Measurements from ENCODE around the gene PUS1.

Gene PUS1

DNA sequence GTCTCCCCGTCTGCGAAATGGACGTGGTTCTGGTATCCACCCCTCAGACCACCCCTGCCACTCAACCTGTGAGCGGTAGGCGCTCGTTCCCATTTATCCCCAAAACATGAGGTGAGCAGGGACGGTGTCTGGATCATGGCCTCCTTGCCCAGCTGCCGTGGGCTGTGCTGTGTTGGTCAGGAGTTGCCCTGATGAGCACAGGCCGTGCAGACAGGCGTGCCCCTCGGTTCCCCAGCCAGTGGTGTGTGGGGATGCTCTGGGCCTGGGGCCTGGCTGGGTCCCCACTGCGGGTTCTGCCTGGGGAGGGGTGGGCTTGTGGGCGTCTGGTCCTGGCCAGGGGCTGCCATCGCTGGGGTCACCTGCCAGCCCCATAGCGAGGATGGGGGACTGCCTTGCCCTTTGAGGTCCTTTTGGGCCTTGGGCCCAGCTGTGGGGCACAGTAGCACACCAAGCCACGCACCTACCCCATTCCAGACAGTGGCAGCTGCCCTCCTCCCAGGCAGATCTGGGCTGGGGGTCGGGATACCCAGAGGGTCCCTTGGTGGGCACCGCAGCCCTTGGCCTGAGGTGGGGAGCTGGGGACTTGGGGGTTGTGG, 11.3 kb upstream of the PUS1 start (continued):
- TF ChIP-seq OSR1 (CRISPR knock-in tag; IDR thresholded peaks at IDR 0.05): no peak
- no peak for TF ChIP-seq PPARA (CRISPR knock-in tag; IDR thresholded peaks at IDR 0.05; ENCODE audit: borderline replicate concordance)
- no peak for TF ChIP-seq RARB (CRISPR knock-in tag; IDR thresholded peaks at IDR 0.05)

DNA sequence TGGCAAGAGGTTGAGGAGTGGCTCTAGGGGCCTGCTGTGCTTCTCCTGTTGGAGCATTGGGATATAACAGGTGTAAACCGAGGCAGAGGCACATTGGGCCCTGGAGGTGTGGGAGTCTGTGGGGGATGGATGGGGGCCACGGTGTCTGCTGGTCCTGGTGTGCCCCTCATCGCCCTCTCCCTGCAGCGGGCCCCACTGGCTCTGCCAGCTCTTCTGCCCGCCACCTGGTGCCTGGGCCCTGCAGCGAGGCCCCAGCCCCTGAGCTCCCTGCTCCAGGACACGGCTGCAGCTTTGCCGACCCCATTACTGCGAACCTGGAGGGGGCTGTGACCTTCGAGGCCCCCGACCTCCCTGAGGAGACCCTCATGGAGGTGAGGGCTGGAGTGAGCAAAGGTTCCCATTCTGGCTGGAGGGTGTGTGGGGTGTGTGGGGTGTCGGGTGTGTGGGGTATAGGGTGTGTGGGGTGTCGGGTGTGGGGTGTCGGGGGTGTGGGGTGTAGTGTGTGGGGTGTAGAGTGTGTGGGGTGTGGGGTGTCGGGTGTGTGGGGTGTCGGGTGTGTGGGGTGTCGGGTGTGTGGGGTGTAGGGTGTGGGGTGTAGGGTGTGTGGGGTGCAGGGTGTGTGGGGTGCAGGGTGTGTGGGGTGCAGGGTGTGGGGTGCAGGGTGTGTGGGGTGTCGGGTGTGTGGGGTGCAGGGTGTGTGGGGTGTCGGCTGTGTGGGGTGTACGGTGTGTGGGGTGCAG, 10.6 kb upstream of the PUS1 start:
- TF ChIP-seq, protein P1, sequence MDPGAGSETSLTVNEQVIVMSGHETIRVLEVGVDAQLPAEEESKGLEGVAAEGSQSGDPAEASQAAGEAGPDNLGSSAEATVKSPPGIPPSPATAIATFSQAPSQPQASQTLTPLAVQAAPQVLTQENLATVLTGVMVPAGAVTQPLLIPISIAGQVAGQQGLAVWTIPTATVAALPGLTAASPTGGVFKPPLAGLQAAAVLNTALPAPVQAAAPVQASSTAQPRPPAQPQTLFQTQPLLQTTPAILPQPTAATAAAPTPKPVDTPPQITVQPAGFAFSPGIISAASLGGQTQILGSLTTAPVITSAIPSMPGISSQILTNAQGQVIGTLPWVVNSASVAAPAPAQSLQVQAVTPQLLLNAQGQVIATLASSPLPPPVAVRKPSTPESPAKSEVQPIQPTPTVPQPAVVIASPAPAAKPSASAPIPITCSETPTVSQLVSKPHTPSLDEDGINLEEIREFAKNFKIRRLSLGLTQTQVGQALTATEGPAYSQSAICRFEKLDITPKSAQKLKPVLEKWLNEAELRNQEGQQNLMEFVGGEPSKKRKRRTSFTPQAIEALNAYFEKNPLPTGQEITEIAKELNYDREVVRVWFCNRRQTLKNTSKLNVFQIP (CRISPR knock-in tag; IDR thresholded peaks at IDR 0.05; ENCODE audit: borderline replicate concordance, low read depth): no peak
- TF ChIP-seq, protein P2, sequence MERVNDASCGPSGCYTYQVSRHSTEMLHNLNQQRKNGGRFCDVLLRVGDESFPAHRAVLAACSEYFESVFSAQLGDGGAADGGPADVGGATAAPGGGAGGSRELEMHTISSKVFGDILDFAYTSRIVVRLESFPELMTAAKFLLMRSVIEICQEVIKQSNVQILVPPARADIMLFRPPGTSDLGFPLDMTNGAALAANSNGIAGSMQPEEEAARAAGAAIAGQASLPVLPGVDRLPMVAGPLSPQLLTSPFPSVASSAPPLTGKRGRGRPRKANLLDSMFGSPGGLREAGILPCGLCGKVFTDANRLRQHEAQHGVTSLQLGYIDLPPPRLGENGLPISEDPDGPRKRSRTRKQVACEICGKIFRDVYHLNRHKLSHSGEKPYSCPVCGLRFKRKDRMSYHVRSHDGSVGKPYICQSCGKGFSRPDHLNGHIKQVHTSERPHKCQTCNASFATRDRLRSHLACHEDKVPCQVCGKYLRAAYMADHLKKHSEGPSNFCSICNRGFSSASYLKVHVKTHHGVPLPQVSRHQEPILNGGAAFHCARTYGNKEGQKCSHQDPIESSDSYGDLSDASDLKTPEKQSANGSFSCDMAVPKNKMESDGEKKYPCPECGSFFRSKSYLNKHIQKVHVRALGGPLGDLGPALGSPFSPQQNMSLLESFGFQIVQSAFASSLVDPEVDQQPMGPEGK (CRISPR knock-in tag; IDR thresholded peaks at IDR 0.05; ENCODE audit: borderline replicate concordance): no peak
- TF ChIP-seq TCF4 (CRISPR knock-in tag; IDR thresholded peaks at IDR 0.05; ENCODE audit: borderline replicate concordance) (no peak), ZFP3 (CRISPR knock-in tag; IDR thresholded peaks at IDR 0.05) (no peak), OSR1 (CRISPR knock-in tag; IDR thresholded peaks at IDR 0.05) (no peak), GLIS3 (CRISPR knock-in tag; IDR thresholded peaks at IDR 0.05) (no peak), CSDC2 (CRISPR knock-in tag; IDR thresholded peaks at IDR 0.05) (no peak), RARB (CRISPR knock-in tag; IDR thresholded peaks at IDR 0.05) (no peak), ISL1 (CRISPR knock-in tag; IDR thresholded peaks at IDR 0.05) (no peak), ZNF70 (CRISPR knock-in tag; IDR thresholded peaks at IDR 0.05) (no peak), ZNF565 (CRISPR knock-in tag; conservative IDR thresholded peaks at IDR 0.05; ENCODE audit: low read depth) (no peak), PPARA (CRISPR knock-in tag; IDR thresholded peaks at IDR 0.05; ENCODE audit: borderline replicate concordance) (no peak), BACH2 (CRISPR knock-in tag; IDR thresholded peaks at IDR 0.05; ENCODE audit: borderline replicate concordance) (no peak)
- TF ChIP-seq, protein P3, sequence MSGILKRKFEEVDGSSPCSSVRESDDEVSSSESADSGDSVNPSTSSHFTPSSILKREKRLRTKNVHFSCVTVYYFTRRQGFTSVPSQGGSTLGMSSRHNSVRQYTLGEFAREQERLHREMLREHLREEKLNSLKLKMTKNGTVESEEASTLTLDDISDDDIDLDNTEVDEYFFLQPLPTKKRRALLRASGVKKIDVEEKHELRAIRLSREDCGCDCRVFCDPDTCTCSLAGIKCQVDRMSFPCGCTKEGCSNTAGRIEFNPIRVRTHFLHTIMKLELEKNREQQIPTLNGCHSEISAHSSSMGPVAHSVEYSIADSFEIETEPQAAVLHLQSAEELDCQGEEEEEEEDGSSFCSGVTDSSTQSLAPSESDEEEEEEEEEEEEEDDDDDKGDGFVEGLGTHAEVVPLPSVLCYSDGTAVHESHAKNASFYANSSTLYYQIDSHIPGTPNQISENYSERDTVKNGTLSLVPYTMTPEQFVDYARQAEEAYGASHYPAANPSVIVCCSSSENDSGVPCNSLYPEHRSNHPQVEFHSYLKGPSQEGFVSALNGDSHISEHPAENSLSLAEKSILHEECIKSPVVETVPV (CRISPR knock-in tag; IDR thresholded peaks at IDR 0.05): no peak
- no peak for ATAC-seq

DNA sequence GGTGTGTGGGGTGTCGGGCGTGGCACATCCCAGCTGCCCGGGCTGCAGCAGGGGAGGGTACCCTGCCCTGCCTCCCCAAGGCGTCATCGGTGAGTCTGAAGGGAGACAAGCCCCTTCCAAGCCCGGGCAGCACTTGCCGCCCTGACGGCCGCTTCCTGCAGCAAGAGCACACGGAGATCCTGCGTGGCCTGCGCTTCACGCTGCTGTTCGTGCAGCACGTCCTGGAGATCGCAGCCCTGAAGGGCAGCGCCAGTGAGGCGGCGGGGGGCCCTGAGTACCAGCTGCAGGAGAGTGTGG, 10.1 kb upstream of the PUS1 start:
- no peak for ATAC-seq
- TF ChIP-seq, protein P4, sequence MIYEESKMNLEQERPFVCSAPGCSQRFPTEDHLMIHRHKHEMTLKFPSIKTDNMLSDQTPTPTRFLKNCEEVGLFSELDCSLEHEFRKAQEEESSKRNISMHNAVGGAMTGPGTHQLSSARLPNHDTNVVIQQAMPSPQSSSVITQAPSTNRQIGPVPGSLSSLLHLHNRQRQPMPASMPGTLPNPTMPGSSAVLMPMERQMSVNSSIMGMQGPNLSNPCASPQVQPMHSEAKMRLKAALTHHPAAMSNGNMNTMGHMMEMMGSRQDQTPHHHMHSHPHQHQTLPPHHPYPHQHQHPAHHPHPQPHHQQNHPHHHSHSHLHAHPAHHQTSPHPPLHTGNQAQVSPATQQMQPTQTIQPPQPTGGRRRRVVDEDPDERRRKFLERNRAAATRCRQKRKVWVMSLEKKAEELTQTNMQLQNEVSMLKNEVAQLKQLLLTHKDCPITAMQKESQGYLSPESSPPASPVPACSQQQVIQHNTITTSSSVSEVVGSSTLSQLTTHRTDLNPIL (CRISPR knock-in tag; IDR thresholded peaks at IDR 0.05; ENCODE audit: low read depth): no peak
- TF ChIP-seq, protein P2 (CRISPR knock-in tag; IDR thresholded peaks at IDR 0.05; ENCODE audit: borderline replicate concordance): no peak

DNA sequence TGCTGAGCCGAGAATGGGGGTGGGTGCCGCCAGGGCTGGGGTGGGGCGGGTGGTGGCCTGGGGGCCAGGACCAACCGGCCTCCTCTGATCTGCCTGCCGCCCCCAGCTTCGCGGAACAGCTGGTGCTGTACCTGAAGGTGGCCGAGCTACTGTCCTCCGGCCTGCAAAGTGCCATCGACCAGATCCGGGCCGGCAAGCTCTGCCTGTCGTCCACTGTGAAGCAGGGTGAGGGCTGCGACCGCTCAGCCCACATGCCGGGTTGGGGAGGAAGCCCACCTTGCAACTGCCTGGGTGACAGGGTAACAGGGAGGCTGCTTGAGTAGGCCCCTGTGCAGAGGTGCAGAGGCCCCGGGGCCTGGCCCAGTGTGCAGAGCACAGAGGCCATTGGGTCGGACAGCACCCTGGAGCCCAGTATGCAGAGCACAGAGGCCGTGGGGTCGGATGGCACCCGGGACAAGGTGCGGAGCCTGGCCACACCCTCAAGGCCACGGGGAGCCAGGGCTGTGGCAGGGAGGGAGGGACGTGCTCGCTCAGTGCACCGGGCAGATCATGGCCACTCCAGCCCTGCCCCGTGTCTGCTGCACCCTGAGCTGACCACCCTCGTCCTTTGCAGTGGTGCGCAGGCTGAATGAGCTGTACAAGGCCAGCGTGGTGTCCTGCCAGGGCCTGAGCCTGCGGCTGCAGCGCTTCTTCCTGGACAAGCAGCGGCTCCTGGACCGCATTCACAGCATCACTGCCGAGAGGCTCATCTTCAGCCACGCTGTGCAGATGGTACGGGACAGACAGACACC, 9.5 kb upstream of the PUS1 start:
- no peak for ATAC-seq
- TF ChIP-seq ZC3H10 (CRISPR knock-in tag; IDR thresholded peaks at IDR 0.05) (no peak), ZNF70 (CRISPR knock-in tag; IDR thresholded peaks at IDR 0.05) (no peak), CSDC2 (CRISPR knock-in tag; IDR thresholded peaks at IDR 0.05) (no peak), ZFP30 (CRISPR knock-in tag; IDR thresholded peaks at IDR 0.05) (no peak), ZNF565 (CRISPR knock-in tag; conservative IDR thresholded peaks at IDR 0.05; ENCODE audit: low read depth) (no peak), ISL1 (CRISPR knock-in tag; IDR thresholded peaks at IDR 0.05) (no peak)
- TF ChIP-seq, protein P5, sequence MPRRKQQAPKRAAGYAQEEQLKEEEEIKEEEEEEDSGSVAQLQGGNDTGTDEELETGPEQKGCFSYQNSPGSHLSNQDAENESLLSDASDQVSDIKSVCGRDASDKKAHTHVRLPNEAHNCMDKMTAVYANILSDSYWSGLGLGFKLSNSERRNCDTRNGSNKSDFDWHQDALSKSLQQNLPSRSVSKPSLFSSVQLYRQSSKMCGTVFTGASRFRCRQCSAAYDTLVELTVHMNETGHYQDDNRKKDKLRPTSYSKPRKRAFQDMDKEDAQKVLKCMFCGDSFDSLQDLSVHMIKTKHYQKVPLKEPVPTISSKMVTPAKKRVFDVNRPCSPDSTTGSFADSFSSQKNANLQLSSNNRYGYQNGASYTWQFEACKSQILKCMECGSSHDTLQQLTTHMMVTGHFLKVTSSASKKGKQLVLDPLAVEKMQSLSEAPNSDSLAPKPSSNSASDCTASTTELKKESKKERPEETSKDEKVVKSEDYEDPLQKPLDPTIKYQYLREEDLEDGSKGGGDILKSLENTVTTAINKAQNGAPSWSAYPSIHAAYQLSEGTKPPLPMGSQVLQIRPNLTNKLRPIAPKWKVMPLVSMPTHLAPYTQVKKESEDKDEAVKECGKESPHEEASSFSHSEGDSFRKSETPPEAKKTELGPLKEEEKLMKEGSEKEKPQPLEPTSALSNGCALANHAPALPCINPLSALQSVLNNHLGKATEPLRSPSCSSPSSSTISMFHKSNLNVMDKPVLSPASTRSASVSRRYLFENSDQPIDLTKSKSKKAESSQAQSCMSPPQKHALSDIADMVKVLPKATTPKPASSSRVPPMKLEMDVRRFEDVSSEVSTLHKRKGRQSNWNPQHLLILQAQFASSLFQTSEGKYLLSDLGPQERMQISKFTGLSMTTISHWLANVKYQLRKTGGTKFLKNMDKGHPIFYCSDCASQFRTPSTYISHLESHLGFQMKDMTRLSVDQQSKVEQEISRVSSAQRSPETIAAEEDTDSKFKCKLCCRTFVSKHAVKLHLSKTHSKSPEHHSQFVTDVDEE (CRISPR knock-in tag; IDR thresholded peaks at IDR 0.05): no peak
- TF ChIP-seq, protein P1 (CRISPR knock-in tag; IDR thresholded peaks at IDR 0.05; ENCODE audit: borderline replicate concordance, low read depth): no peak
- TF ChIP-seq, protein P3 (CRISPR knock-in tag; IDR thresholded peaks at IDR 0.05): no peak
